HG02840 (cell line): ENCODE measurements around the gene HAS3.
"Not testable (repeated sequence)": the region's sequence is repeated elsewhere in the genome, so short reads cannot be mapped to it uniquely, and the experiment has no call there.

ENCODE experiments used
- ATAC-seq: cut with Tn5 transposase; IDR thresholded peaks from one replicate; pipeline ENCODE4 v1.9.1; 2021; ENCODE audit warnings: mild to moderate bottlenecking, moderate library complexity, moderate number of reproducible peaks; ENCODE audit not compliant: unreplicated experiment, low FRiP score

Gene HAS3

GRCh38 chr16:69139464-69139863 is 34.0 kb downstream of the HAS3 start:
- ATAC-seq, result not testable (repeated sequence)

GRCh38 chr16:69141014-69141413 is 35.6 kb downstream of the HAS3 start:
- no peak for ATAC-seq

- ATAC-seq, result no peak
Observed at GRCh38 chr16:69141936-69142335, 36.5 kb downstream of the HAS3 start.

GRCh38 chr16:69143116-69143515 is 37.7 kb downstream of the HAS3 start:
- no peak for ATAC-seq

GRCh38 chr16:69145658-69146057 is 40.2 kb downstream of the HAS3 start:
- no peak for ATAC-seq

- ATAC-seq, result not testable (repeated sequence)
Observed at GRCh38 chr16:69149621-69150020, 44.2 kb downstream of the HAS3 start.

- ATAC-seq, result no peak
Observed at GRCh38 chr16:69150146-69150865, 44.9 kb downstream of the HAS3 start.

- ATAC-seq, result no peak
Observed at GRCh38 chr16:69157196-69157595, 51.7 kb downstream of the HAS3 start.

GRCh38 chr16:69160192-69160591 is 54.7 kb downstream of the HAS3 start:
- ATAC-seq, result no peak

GRCh38 chr16:69165584-69165983 is 60.1 kb downstream of the HAS3 start:
- ATAC-seq, result no peak

- no peak for ATAC-seq
Observed at GRCh38 chr16:69166221-69166833, 60.9 kb downstream of the HAS3 start.

- ATAC-seq, result no peak
Observed at GRCh38 chr16:69166946-69167930, 61.8 kb downstream of the HAS3 start.
